Epithelial cell of proximal tubule (primary cell): ENCODE data around the gene TRPM4. TPM values are rescaled to one million over a fixed set of nuclear protein-coding genes. Genes with fewer than 3 reads are reported as not detected.
"Not testable (repeated sequence)": the region's sequence is repeated elsewhere in the genome, so short reads cannot be mapped to it uniquely, and the experiment has no call there.

ENCODE experiments used
- DNase-seq: peaks from one replicate; pipeline ENCODE4 v3.0.0-alpha.2; 2011; ENCODE audit warnings: low read depth
- H3K4me3 ChIP-seq: 2 replicates; pipeline ENCODE4 v1.5.1; 2011; ENCODE audit warnings: low read depth, mild to moderate bottlenecking, low read length
- CTCF ChIP-seq: conservative IDR thresholded peaks from 2 replicates; pipeline ENCODE4 v1.5.1; 2012; ENCODE audit warnings: low read depth, mild to moderate bottlenecking, low read length
- total RNA-seq: library from RNA; depleted of rRNA; stranded (reverse); fragments of >200 nt; gene quantifications from 2 replicates; pipeline ENCODE4 v1.2.3, GENCODE V29; 2015

The TRPM4 gene
- total RNA-seq, 1 donor from 2014 or later, result 11.6 TPM

- no peak for DNase-seq
Observed at GRCh38 chr19:49165111-49165750, 7.6 kb downstream of the TRPM4 start.

GRCh38 chr19:49165865-49166301 lies 8.3 kb downstream of the TRPM4 start:
- no peak for TF ChIP-seq CTCF
- no peak for DNase-seq
- H3K4me3 ChIP-seq, result no peak overlapping the region

More at GRCh38 chr19:49165111-49165750, 7.6 kb downstream of the TRPM4 start:
- H3K4me3 ChIP-seq, result no peak overlapping the region
- TF ChIP-seq CTCF, result no peak

GRCh38 chr19:49167857-49168409 lies 10.3 kb downstream of the TRPM4 start:
- no peak overlapping the region for H3K4me3 ChIP-seq
- no peak for DNase-seq
- no peak for TF ChIP-seq CTCF

- H3K4me3 ChIP-seq, result no peak overlapping the region
- no peak for TF ChIP-seq CTCF
- no peak for DNase-seq
Observed at GRCh38 chr19:49168421-49168820, 10.8 kb downstream of the TRPM4 start.

- no peak for DNase-seq
- H3K4me3 ChIP-seq, result no peak overlapping the region
- TF ChIP-seq CTCF, result no peak
Observed at GRCh38 chr19:49173198-49173597, 15.6 kb downstream of the TRPM4 start.

- no peak for DNase-seq
- no peak overlapping the region for H3K4me3 ChIP-seq
- TF ChIP-seq CTCF, result no peak
Observed at GRCh38 chr19:49180659-49181058, 23.1 kb downstream of the TRPM4 start.

GRCh38 chr19:49182010-49182847 lies 24.6 kb downstream of the TRPM4 start:
- not testable (repeated sequence) for DNase-seq, H3K4me3 ChIP-seq
